Cardiac muscle cell (in vitro differentiated cells and primary cell): ENCODE results near the gene VCL. TPM values are rescaled to one million over a fixed set of nuclear protein-coding genes. Genes with fewer than 3 reads are reported as not detected.
"Not testable (repeated sequence)": the region's sequence is repeated elsewhere in the genome, so short reads cannot be mapped to it uniquely, and the experiment has no call there.

Experiments used
- DNase-seq, 2 donors: peaks; one replicate each; pipeline versions ENCODE4 v3.0.0 to v3.0.0-alpha.2; 2010 to 2017; ENCODE audit warnings: low read depth in 1 of 2, low spot score in 1 of 2
- H3K27ac ChIP-seq: fragments of 200-600 bp; sonication (generic); 2 replicates; pipeline ENCODE4 v1.5.1; 2016
- H3K27me3 ChIP-seq: fragments of 200-600 bp; sonication (generic); 2 replicates; pipeline ENCODE4 v1.6.0; 2016; ENCODE audit warnings: control low read depth
- H3K36me3 ChIP-seq: fragments of 200-600 bp; sonication (generic); 2 replicates; pipeline ENCODE4 v1.5.1; 2016; ENCODE audit warnings: control low read depth
- H3K4me1 ChIP-seq: fragments of 200-600 bp; sonication (generic); 2 replicates; pipeline ENCODE4 v1.8.1; 2017; ENCODE audit warnings: low read depth, mild to moderate bottlenecking, mixed run types
- H3K4me3 ChIP-seq: fragments of 200-600 bp; sonication (generic); 2 replicates; pipeline ENCODE4 v1.5.1; 2016; ENCODE audit warnings: mild to moderate bottlenecking
- H3K9me3 ChIP-seq: fragments of 200-600 bp; sonication (generic); 2 replicates; pipeline ENCODE4 v1.5.1; 2017; ENCODE audit warnings: low read depth, mild to moderate bottlenecking, control low read depth
- CTCF ChIP-seq: IDR thresholded peaks from 2 replicates; pipeline ENCODE4 v1.5.1; 2012; ENCODE audit warnings: low read depth, mild to moderate bottlenecking, low read length
- polyA plus RNA-seq: library from polyadenylated mRNA; unstranded; fragments of >200 nt; fragmentation: Nextera tagmentation; extraction: Ambion mirVana; gene quantifications from 2 replicates; pipeline ENCODE4 v1.2.1, GENCODE V29; 2016
- total RNA-seq: library from RNA; depleted of rRNA; stranded (reverse); fragments of >200 nt; gene quantifications from 2 replicates; pipeline ENCODE4 v1.2.3, GENCODE V29; 2016

Gene VCL
- total and polyA plus RNA-seq, 2 experiments from 2014 or later = 118 to 167 TPM

GRCh38 chr10:74135452-74135851 lies 137.5 kb downstream of the VCL start:
- Histone ChIP-seq H3K4me1 (no peaks in the 10 kb centered on the region), H3K4me3 (no peak overlapping the region), H3K27ac (no peak overlapping the region), H3K9me3 (no peaks in the 10 kb centered on the region), H3K27me3 (no peaks in the 10 kb centered on the region), H3K36me3 (peaks cover 57% of the 10 kb centered on the region)
- TF ChIP-seq CTCF = no peak
- no peak for DNase-seq

GRCh38 chr10:74137992-74138391 lies 140.1 kb downstream of the VCL start:
- H3K4me3 ChIP-seq = no peak overlapping the region
- TF ChIP-seq CTCF = no peak
- no peak for DNase-seq
- H3K9me3 ChIP-seq = no peaks in the 10 kb centered on the region
- no peaks in the 10 kb centered on the region for H3K4me1 ChIP-seq
- H3K36me3 ChIP-seq = peaks cover 40% of the 10 kb centered on the region
- H3K27ac ChIP-seq = no peak overlapping the region
- no peaks in the 10 kb centered on the region for H3K27me3 ChIP-seq

GRCh38 chr10:74138596-74138995 lies 140.7 kb downstream of the VCL start:
- H3K4me1 ChIP-seq, DNase-seq, H3K9me3 ChIP-seq, H3K27ac ChIP-seq, H3K27me3 ChIP-seq, H3K4me3 ChIP-seq: not testable (repeated sequence)
- peaks cover 40% of the 10 kb centered on the region for H3K36me3 ChIP-seq

GRCh38 chr10:74139981-74140380 lies 142.1 kb downstream of the VCL start:
- no peak overlapping the region for H3K4me3 ChIP-seq
- DNase-seq = no peak
- H3K27me3 ChIP-seq = no peaks in the 10 kb centered on the region
- H3K9me3 ChIP-seq = no peaks in the 10 kb centered on the region
- no peaks in the 10 kb centered on the region for H3K4me1 ChIP-seq
- TF ChIP-seq CTCF = no peak
- H3K27ac ChIP-seq = no peak overlapping the region
- peaks cover 27% of the 10 kb centered on the region for H3K36me3 ChIP-seq

GRCh38 chr10:74140553-74140952 lies 142.6 kb downstream of the VCL start:
- Histone ChIP-seq H3K9me3 (no peaks in the 10 kb centered on the region), H3K4me3 (no peak overlapping the region), H3K27me3 (no peaks in the 10 kb centered on the region), H3K4me1 (no peaks in the 10 kb centered on the region), H3K27ac (no peak overlapping the region), H3K36me3 (peaks cover 22% of the 10 kb centered on the region)
- no peak for DNase-seq
- TF ChIP-seq CTCF = no peak

GRCh38 chr10:74145133-74145532 lies 147.2 kb downstream of the VCL start:
- Histone ChIP-seq H3K4me1 (peaks cover 6% of the 10 kb centered on the region), H3K4me3 (no peak overlapping the region), H3K27me3 (no peaks in the 10 kb centered on the region), H3K9me3 (no peaks in the 10 kb centered on the region), H3K36me3 (no peaks in the 10 kb centered on the region), H3K27ac (no peak overlapping the region)
- peak in 1 of 2 donors; percentile 80 for DNase-seq
- no peak for TF ChIP-seq CTCF

- not testable (repeated sequence) for H3K27me3 ChIP-seq, H3K4me1 ChIP-seq, H3K27ac ChIP-seq, H3K9me3 ChIP-seq, H3K36me3 ChIP-seq, DNase-seq, H3K4me3 ChIP-seq
Measured at GRCh38 chr10:74146980-74147379, 149.1 kb downstream of the VCL start.
